IMR-90 (cell line): ENCODE results near the gene DUSP22. TPM values are rescaled to one million over a fixed set of nuclear protein-coding genes. Genes with fewer than 3 reads are reported as not detected.
"Not testable (repeated sequence)": the region's sequence is repeated elsewhere in the genome, so short reads cannot be mapped to it uniquely, and the experiment has no call there.

Source experiments
- ATAC-seq: fragments of 200-7000 bp; cut with Tn5 transposase; 2 replicates; pipeline ENCODE4 v1.9.1; 2020; ENCODE audit warnings: low read depth, mild to moderate bottlenecking, moderate library complexity
- BruUV-seq: library from RNA; stranded (reverse); fragments of 400-500 nt; replicated peaks from 2 replicates; lab custom pipeline; 2021; lab: Mats Ljungman, UMichigan
- CTCF ChIA-PET: fragments of 300-600 bp; formaldehyde crosslinking; extraction: SDS; loops from one replicate; lab custom pipeline; 2021; ENCODE audit warnings: antibody characterized with exemption; lab: Yijun Ruan, JAX
- POLR2A ChIA-PET: fragments of 300-600 bp; sonication (Branson Sonifier 250); formaldehyde crosslinking; loops from one replicate; lab custom pipeline; 2022; ENCODE audit warnings: antibody characterized with exemption; ENCODE audit not compliant: unreplicated experiment; lab: Charles Lee
- DNase-seq: peaks from one replicate; pipeline ENCODE4 v3.0.0; 2013
- H2AFZ ChIP-seq: replicated peaks from 2 replicates; pipeline ENCODE3; 2013; ENCODE audit warnings: low read length, mild to moderate bottlenecking; ENCODE audit not compliant: poor library complexity
- H2AK5ac ChIP-seq: 2 replicates; pipeline ENCODE4 v1.6.1; 2013; ENCODE audit warnings: low read depth, low read length, inconsistent platforms
- H2AK9ac ChIP-seq: replicated peaks from 2 replicates; pipeline ENCODE3; 2013; ENCODE audit warnings: mild to moderate bottlenecking, low read depth, low read length, moderate library complexity; ENCODE audit not compliant: poor library complexity
- H2BK120ac ChIP-seq: 2 replicates; pipeline ENCODE4 v1.6.1; 2013; ENCODE audit warnings: low read depth, low read length, inconsistent platforms
- H2BK15ac ChIP-seq: 3 replicates; pipeline ENCODE4 v1.6.1; 2013; ENCODE audit warnings: low read depth, low read length, inconsistent platforms
- H2BK20ac ChIP-seq: 2 replicates; pipeline ENCODE4 v1.6.1; 2013; ENCODE audit warnings: low read depth, mild to moderate bottlenecking, inconsistent platforms, low read length, moderate library complexity
- H2BK5ac ChIP-seq: 2 replicates; pipeline ENCODE4 v1.6.1; 2013; ENCODE audit warnings: mild to moderate bottlenecking, low read depth, low read length, inconsistent platforms; ENCODE audit not compliant: poor library complexity, severe bottlenecking
- H3K14ac ChIP-seq: replicated peaks from 2 replicates; pipeline ENCODE4 v1.6.1; 2013; ENCODE audit warnings: low read depth, low read length, inconsistent platforms
- H3K18ac ChIP-seq: 2 replicates; pipeline ENCODE4 v1.6.1; 2013; ENCODE audit warnings: low read depth, low read length, control low read depth
- H3K23ac ChIP-seq: 2 replicates; pipeline ENCODE4 v1.6.1; 2013; ENCODE audit warnings: low read depth, low read length, inconsistent platforms
- H3K27ac ChIP-seq: 2 replicates; pipeline ENCODE4 v1.5.1; 2013; ENCODE audit warnings: mild to moderate bottlenecking, control low read depth, low read length; ENCODE audit not compliant: insufficient read depth
- H3K27me3 ChIP-seq: 2 replicates; pipeline ENCODE4 v1.6.1; 2013; ENCODE audit warnings: low read length; ENCODE audit not compliant: control insufficient read depth, insufficient read depth
- H3K36me3 ChIP-seq: 2 replicates; pipeline ENCODE4 v1.6.1; 2013; ENCODE audit warnings: low read length, mixed read lengths; ENCODE audit not compliant: control insufficient read depth, insufficient read depth
- H3K4ac ChIP-seq: 2 replicates; pipeline ENCODE4 v1.6.1; 2013; ENCODE audit warnings: low read depth, low read length, inconsistent platforms
- H3K4me1 ChIP-seq: 2 replicates; pipeline ENCODE4 v1.6.1; 2013; ENCODE audit warnings: low read length, mixed read lengths; ENCODE audit not compliant: control insufficient read depth, insufficient read depth
- H3K4me2 ChIP-seq: 2 replicates; pipeline ENCODE4 v1.6.1; 2013; ENCODE audit warnings: low read depth, mild to moderate bottlenecking, control low read depth, low read length, moderate library complexity
- H3K4me3 ChIP-seq: 2 replicates; pipeline ENCODE4 v1.5.1; 2013; ENCODE audit warnings: low read depth, mild to moderate bottlenecking, control low read depth, low read length, moderate library complexity; ENCODE audit not compliant: insufficient read depth
- H3K56ac ChIP-seq: 2 replicates; pipeline ENCODE4 v1.6.1; 2013; ENCODE audit warnings: low read length, inconsistent platforms; ENCODE audit not compliant: insufficient read depth; ENCODE audit errors: extremely low read depth
- H3K79me1 ChIP-seq, 2 experiments: 2 replicates each; pipeline ENCODE4 v1.6.1; 2013; ENCODE audit warnings: low read length in 2 of 2, inconsistent platforms in 1 of 2, low read depth in 1 of 2
- H3K9ac ChIP-seq: 2 replicates; pipeline ENCODE4 v1.6.1; 2013; ENCODE audit warnings: low read depth, low read length, control low read depth
- H3K9me1 ChIP-seq: 2 replicates; pipeline ENCODE4 v1.6.1; 2013; ENCODE audit warnings: low read length, inconsistent platforms; ENCODE audit not compliant: insufficient read depth
- H3K9me3 ChIP-seq: 2 replicates; pipeline ENCODE4 v1.6.1; 2013; ENCODE audit warnings: low read length; ENCODE audit not compliant: control insufficient read depth, insufficient read depth
- H4K20me1 ChIP-seq: 2 replicates; pipeline ENCODE4 v1.6.1; 2013; ENCODE audit warnings: low read length, inconsistent platforms; ENCODE audit not compliant: insufficient read depth
- H4K5ac ChIP-seq: 2 replicates; pipeline ENCODE4 v1.6.1; 2013; ENCODE audit warnings: mild to moderate bottlenecking, low read depth, low read length, control low read depth
- H4K8ac ChIP-seq, 2 experiments: 2 replicates each; pipeline ENCODE4 v1.6.1; 2013; ENCODE audit warnings: low read depth in 2 of 2, low read length in 2 of 2, control low read depth in 1 of 2, inconsistent platforms in 1 of 2
- H4K91ac ChIP-seq: 2 replicates; pipeline ENCODE4 v1.6.1; 2013; ENCODE audit warnings: low read depth, low read length, inconsistent platforms; ENCODE audit not compliant: insufficient read depth
- BHLHE40 ChIP-seq: fragments of 150-350 bp; IDR thresholded peaks from 2 replicates; pipeline ENCODE4 v1.6.1; 2016; ENCODE audit warnings: mild to moderate bottlenecking, low read depth, low read length
- CEBPB ChIP-seq: IDR thresholded peaks from 2 replicates; pipeline ENCODE4 v1.6.1; 2012; ENCODE audit warnings: low read depth, low read length, improper control_type of control experiment
- CHD1 ChIP-seq: IDR thresholded peaks from 2 replicates; pipeline ENCODE4 v1.6.1; 2012; ENCODE audit warnings: low read depth, low read length, improper control_type of control experiment
- MAFK ChIP-seq: IDR thresholded peaks from 2 replicates; pipeline ENCODE4 v1.6.1; 2012; ENCODE audit warnings: low read depth, low read length, improper control_type of control experiment
- POLR2A ChIP-seq: IDR thresholded peaks from 2 replicates; pipeline ENCODE4 v1.6.1; 2012; ENCODE audit warnings: mild to moderate bottlenecking, low read depth, low read length
- RCOR1 ChIP-seq: IDR thresholded peaks from 2 replicates; pipeline ENCODE4 v1.6.1; 2012; ENCODE audit warnings: mild to moderate bottlenecking, low read length, improper control_type of control experiment; ENCODE audit not compliant: insufficient replicate concordance
- WGBS, 2 experiments: methylation state at CpG; one replicate each; pipeline versions ENCODE4 v1.1.5 to v1.1.7; 2013; ENCODE audit warnings: missing lambda C conversion rate in 2 of 2; ENCODE audit not compliant: insufficient read length in 1 of 2; ENCODE audit errors: extremely low coverage in 2 of 2; 5-methylcytosine and 5-hydroxymethylcytosine counted together
- dilution Hi-C: fragments of 300-500 bp; cut with HindIII; formaldehyde crosslinking; loops from one replicate; pipeline ENCODE4 v1.14.3; 2018; ENCODE audit warnings: low sequenced_read_pairs; ENCODE audit not compliant: unreplicated experiment
- in situ Hi-C: fragments of 300-500 bp; cut with MboI; formaldehyde crosslinking; loops from 3 replicates; pipeline ENCODE4 v1.14.3; 2019; ENCODE audit warnings: low sequenced_read_pairs, inconsistent platforms, mixed read lengths
- intact Hi-C: fragments of 100-400 bp; cut with micrococcal nuclease; formaldehyde crosslinking; loops from 2 replicates; pipeline ENCODE4 v1.10.0; 2022
- polyA plus RNA-seq, 3 experiments: library from polyadenylated mRNA; depleted of rRNA; stranded (reverse); fragments of >200 nt; gene quantifications; 2 replicates each; pipeline ENCODE4 v1.2.3, GENCODE V29; 2012; ENCODE audit warnings: low replicate concordance in 1 of 3
- total RNA-seq: library from RNA; depleted of rRNA; stranded (reverse); fragments of >200 nt; gene quantifications from 2 replicates; pipeline ENCODE4 v1.2.3, GENCODE V29; 2012
- TF ChIP-seq, protein P1 (sequence below): fragments of 150-350 bp; IDR thresholded peaks from 2 replicates; pipeline ENCODE4 v1.6.1; 2016; ENCODE audit warnings: low read depth, mild to moderate bottlenecking, low read length, moderate library complexity, borderline replicate concordance

The DUSP22 gene
- total and polyA plus RNA-seq, 2 of the 4 experiments (the other 2 are of a cell fraction), result 7.1 to 8.2 TPM

DNA sequence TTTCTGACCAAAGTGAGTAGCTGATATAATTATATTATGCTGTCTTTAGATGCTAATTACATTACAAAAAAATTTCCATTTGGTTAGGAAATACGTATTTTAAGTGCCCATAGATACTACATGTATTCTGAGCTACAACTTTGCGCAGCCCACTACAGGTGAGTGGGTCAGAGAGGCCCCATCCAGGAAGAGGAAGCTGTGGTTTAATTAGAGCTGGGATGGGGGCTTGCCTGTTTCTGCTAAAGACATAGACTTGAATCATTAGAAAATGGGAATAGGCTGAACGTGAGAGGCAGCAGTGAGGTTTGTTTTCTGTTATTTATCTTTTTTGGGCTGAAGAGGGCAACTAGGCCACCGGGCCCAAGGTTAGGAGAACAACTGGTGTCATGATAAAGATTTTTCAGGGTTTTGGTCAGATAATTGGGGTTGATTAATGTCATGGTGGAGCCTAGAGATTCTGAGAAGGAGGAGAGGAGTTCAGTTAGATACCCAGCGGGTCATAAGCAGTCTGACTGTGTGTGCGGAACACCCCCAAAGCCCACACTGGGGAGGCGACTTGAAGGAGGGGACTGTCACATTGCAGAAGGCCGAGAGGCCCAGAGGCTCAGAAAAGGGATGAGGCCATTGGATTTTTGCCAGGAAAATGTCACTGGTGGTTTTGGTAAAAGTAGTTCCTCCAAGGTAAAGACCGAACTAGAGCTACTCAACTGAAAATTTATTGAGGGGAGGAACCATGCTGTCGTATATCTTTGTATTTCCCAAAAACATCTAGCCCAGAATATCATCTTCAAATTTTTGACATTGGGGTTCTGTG is 84.7 kb downstream of the DUSP22 start:
- H3K79me1 ChIP-seq, result no peaks in the 10 kb centered on the region
- ATAC-seq, result no peak
- in situ Hi-C loops, result no loop called here
- H2BK5ac ChIP-seq, result no peak overlapping the region
- no peak overlapping the region for H2BK15ac ChIP-seq
- no peak overlapping the region for H2AFZ ChIP-seq
- no peak overlapping the region for H3K4ac ChIP-seq
- intact Hi-C loops, result no loop called here
- no peaks in the 10 kb centered on the region for H3K36me3 ChIP-seq
- H3K14ac ChIP-seq, result no peak overlapping the region
- H2BK20ac ChIP-seq, result no peak overlapping the region
- no peaks in the 10 kb centered on the region for H4K20me1 ChIP-seq
- H3K4me2 ChIP-seq, result no peak overlapping the region
- H4K5ac ChIP-seq, result no peak overlapping the region
- DNase-seq, result no peak
- peaks cover 40% of the 10 kb centered on the region for H3K27me3 ChIP-seq
- 44% methylated on average over 5 of the region's 10 CpGs; no CpG with 5 or more reads in 1 of the 2 experiments for WGBS, 2 experiments
- no peak overlapping the region for H3K18ac ChIP-seq
- no peak overlapping the region for H3K56ac ChIP-seq
- no peak overlapping the region for H4K8ac ChIP-seq
- peaks cover 23% of the 10 kb centered on the region for H3K9me3 ChIP-seq
- H4K91ac ChIP-seq, result no peak overlapping the region
- dilution Hi-C loops, result no loop called here
- ChIA-PET POLR2A (no interaction called here), CTCF (interaction anchor here (1.3 kb wide), 1 partner anchor 9 kb away, joined by 4 read pairs; no protein-coding TSS in a partner anchor)
- no peak overlapping the region for H3K9ac ChIP-seq
- no peak overlapping the region for H2AK5ac ChIP-seq
- no TSS peak for BruUV-seq
- H3K9me1 ChIP-seq, result no peaks in the 10 kb centered on the region
- H3K4me1 ChIP-seq, result no peaks in the 10 kb centered on the region
- H3K23ac ChIP-seq, result no peak overlapping the region
- TF ChIP-seq RCOR1, result no peak
- TF ChIP-seq MAFK, result no peak
- no peak for TF ChIP-seq CEBPB
- no peak for TF ChIP-seq POLR2A
- TF ChIP-seq, protein P1, sequence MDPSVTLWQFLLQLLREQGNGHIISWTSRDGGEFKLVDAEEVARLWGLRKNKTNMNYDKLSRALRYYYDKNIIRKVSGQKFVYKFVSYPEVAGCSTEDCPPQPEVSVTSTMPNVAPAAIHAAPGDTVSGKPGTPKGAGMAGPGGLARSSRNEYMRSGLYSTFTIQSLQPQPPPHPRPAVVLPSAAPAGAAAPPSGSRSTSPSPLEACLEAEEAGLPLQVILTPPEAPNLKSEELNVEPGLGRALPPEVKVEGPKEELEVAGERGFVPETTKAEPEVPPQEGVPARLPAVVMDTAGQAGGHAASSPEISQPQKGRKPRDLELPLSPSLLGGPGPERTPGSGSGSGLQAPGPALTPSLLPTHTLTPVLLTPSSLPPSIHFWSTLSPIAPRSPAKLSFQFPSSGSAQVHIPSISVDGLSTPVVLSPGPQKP, result no peak
- TF ChIP-seq CHD1, result no peak
- no peak for TF ChIP-seq BHLHE40
- no peak overlapping the region for H3K4me3 ChIP-seq
- H2BK120ac ChIP-seq, result no peak overlapping the region
- no peak overlapping the region for H2AK9ac ChIP-seq
- H3K27ac ChIP-seq, result no peak overlapping the region

DNA sequence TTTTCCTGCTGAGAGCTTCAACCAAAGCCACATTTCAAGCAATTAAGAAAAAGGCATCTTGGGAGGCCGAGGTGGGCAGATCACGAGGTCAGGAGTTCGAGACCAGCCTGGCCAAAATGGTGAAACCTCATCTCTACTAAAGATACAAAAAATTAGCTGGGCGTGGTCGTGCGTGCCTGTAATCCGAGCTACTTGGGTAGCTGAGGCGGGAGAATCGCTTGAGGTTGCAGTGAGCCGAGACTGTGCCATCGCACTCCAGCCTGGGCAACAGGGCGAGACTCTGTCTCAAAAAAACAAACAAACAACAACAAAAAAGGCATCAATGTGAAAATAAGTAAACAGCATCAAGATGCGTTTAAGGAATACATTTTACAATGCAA is 85.3 kb downstream of the DUSP22 start:
- in situ Hi-C loops, H2AK5ac ChIP-seq, H3K9ac ChIP-seq, H2AK9ac ChIP-seq, H3K18ac ChIP-seq, H4K5ac ChIP-seq, H3K79me1 ChIP-seq, H3K4me1 ChIP-seq, ATAC-seq, H2AFZ ChIP-seq, H3K4me2 ChIP-seq, H3K23ac ChIP-seq, H3K14ac ChIP-seq, dilution Hi-C loops, H2BK20ac ChIP-seq, H2BK15ac ChIP-seq, H2BK120ac ChIP-seq, H3K4me3 ChIP-seq, intact Hi-C loops, BruUV-seq, H3K27ac ChIP-seq, DNase-seq, H4K91ac ChIP-seq, H3K56ac ChIP-seq, H3K9me1 ChIP-seq, H4K20me1 ChIP-seq, POLR2A ChIA-PET, H4K8ac ChIP-seq, H2BK5ac ChIP-seq, H3K4ac ChIP-seq, CTCF ChIA-PET, H3K36me3 ChIP-seq: not testable (repeated sequence)
- Histone ChIP-seq H3K9me3 (peaks cover 19% of the 10 kb centered on the region), H3K27me3 (peaks cover 37% of the 10 kb centered on the region)
- 68% methylated on average over 8 of the region's 13 CpGs; no CpG with 5 or more reads in 1 of the 2 experiments for WGBS, 2 experiments
